ENCODE measurements around the gene GALNT2.

- TF ChIP-seq CTCF (IDR thresholded peaks at IDR 0.05; ENCODE audit: poor library complexity): no peak
- TF ChIP-seq EZH2 (IDR thresholded peaks at IDR 0.05; ENCODE audit: borderline replicate concordance): no peak
- TF ChIP-seq EZH2phosphoT487 (IDR thresholded peaks at IDR 0.05; ENCODE audit: low read depth, severe bottlenecking, unreplicated experiment): no peak
These were observed 27.7 kb downstream of the GALNT2 start for GRCh38 chr1:230094746-230095145.
